Medulla oblongata (tissue), 1 donor: ENCODE data around the gene PAM.
"Not testable (repeated sequence)": the region's sequence is repeated elsewhere in the genome, so short reads cannot be mapped to it uniquely, and the experiment has no call there.

Experiments
- DNase-seq: peaks from one replicate; pipeline ENCODE4 v3.0.0-alpha.2; 2015; ENCODE audit errors: extremely low spot score

PAM gene

GRCh38 chr5:103057208-103058130 is 302.4 kb downstream of the PAM start:
- DNase-seq, result no peak

GRCh38 chr5:103059525-103059924 is 304.4 kb downstream of the PAM start:
- DNase-seq, result no peak

DNA sequence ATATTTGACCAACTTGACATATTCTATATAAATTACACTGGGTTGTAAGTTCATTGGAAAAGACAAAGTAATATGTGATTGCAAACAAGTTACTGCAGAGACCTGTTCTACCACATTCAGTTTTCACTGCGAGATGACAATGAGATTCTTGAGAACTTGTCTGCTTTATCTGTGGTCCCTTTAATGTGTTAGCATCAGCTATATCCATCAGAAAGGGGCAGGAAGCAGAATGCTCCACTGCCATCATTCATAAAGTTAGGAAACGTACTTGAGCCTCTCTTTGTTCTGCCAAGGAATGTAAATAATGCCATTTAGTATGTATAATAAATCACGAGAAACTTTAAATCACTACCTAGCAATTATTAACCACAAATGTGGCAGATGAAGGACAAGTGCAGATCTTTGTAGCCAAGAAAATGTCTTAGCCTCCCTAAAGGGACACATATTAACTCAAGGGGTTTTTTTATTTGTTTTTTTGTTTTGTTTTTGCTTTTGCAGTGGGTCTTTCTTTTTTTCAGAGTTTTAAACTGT is 305.4 kb downstream of the PAM start:
- DNase-seq, result no peak

- no peak for DNase-seq
These were observed 311.2 kb downstream of the PAM start for GRCh38 chr5:103066326-103066725.

- DNase-seq, result not testable (repeated sequence)
These were observed 318.4 kb downstream of the PAM start for GRCh38 chr5:103073500-103073899.

DNA sequence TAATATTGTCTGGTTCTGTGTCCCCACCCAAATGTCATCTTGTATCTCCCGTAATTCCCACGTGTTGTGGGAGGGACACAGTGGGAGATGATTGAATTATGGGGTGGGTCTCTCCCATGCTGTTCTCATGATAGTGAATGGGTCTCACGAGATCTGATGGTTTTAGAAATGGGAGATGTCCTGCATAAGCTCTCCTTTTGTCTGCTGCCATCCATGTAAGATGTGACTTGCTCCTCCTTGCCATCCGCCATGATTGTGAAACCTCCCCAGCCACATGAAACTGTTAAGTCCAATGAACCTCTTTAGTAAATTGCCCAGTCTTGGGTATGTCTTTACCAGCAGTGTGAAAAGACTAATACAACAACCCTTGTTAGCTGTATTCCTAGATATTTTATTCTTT is 320.3 kb downstream of the PAM start:
- DNase-seq, result no peak
